Measurements from ENCODE around the gene IFITM1. TPM values are rescaled to one million over a fixed set of nuclear protein-coding genes. Genes with fewer than 3 reads are reported as not detected.
A peak's percentile ranks its signal among the peaks of the same experiment; 100 is the strongest.
"Not testable (repeated sequence)": the region's sequence is repeated elsewhere in the genome, so short reads cannot be mapped to it uniquely, and the experiment has no call there.

Gene IFITM1
- total and polyA plus RNA-seq, 5 donors, result 85.0 to 235 (median 119) TPM

- Histone ChIP-seq H3K27ac (ENCODE audit: low read length) (peak overlapping the region; percentile 79), H3K4me1 (ENCODE audit: control insufficient read depth, insufficient read depth, low read length) (peaks cover 3% of the 10 kb centered on the region), H3K27me3 (ENCODE audit: control insufficient read depth, insufficient read depth) (no peaks in the 10 kb centered on the region), H3K9me3 (ENCODE audit: control insufficient read depth, low read length) (no peaks in the 10 kb centered on the region), H3K4me3 (ENCODE audit: low read length) (no peak overlapping the region)
- 77% methylated on average over 30 of the region's 30 CpGs for WGBS
- intact Hi-C loops (cut with DNase I), result no loop called here
- ATAC-seq, result peak in 1 of 2 donors; percentile 5
- DNase-seq, result peak in 2 of 3 donors; percentile 49 to 62
These were observed 12.2 kb downstream of the IFITM1 start for GRCh38 chr11:325796-326591.

- Histone ChIP-seq H3K4me3 (ENCODE audit: low read length) (no peak overlapping the region), H3K4me1 (ENCODE audit: control insufficient read depth, insufficient read depth, low read length) (peaks cover 3% of the 10 kb centered on the region), H3K27me3 (ENCODE audit: control insufficient read depth, insufficient read depth) (no peaks in the 10 kb centered on the region), H3K27ac (ENCODE audit: low read length) (peak overlapping the region; percentile 79), H3K9me3 (ENCODE audit: control insufficient read depth, low read length) (no peaks in the 10 kb centered on the region)
- intact Hi-C loops (cut with DNase I), result no loop called here
- WGBS, result 58% methylated on average over 6 of the region's 6 CpGs
- ATAC-seq, result no peak
- DNase-seq, result no peak
These were observed 12.7 kb downstream of the IFITM1 start for GRCh38 chr11:326592-326841.

- peak; percentile 92 to 96 for ATAC-seq
- Histone ChIP-seq H3K27ac (ENCODE audit: low read length) (peak overlapping the region; percentile 79), H3K27me3 (ENCODE audit: control insufficient read depth, insufficient read depth) (no peaks in the 10 kb centered on the region), H3K9me3 (ENCODE audit: control insufficient read depth, low read length) (no peaks in the 10 kb centered on the region), H3K4me3 (ENCODE audit: low read length) (no peak overlapping the region), H3K4me1 (ENCODE audit: control insufficient read depth, insufficient read depth, low read length) (peaks cover 3% of the 10 kb centered on the region)
- 22% methylated on average over 19 of the region's 19 CpGs for WGBS
- intact Hi-C loops (cut with DNase I), result no loop called here
- peak; percentile 89 to 96 (median 94) for DNase-seq
These were observed 13.2 kb downstream of the IFITM1 start for GRCh38 chr11:326842-327580.

- DNase-seq (no peak), ATAC-seq (no peak)
- intact Hi-C loops (cut with DNase I), result no loop called here
- Histone ChIP-seq H3K9me3 (ENCODE audit: control insufficient read depth, low read length) (no peaks in the 10 kb centered on the region), H3K27me3 (ENCODE audit: control insufficient read depth, insufficient read depth) (no peaks in the 10 kb centered on the region), H3K4me1 (ENCODE audit: control insufficient read depth, insufficient read depth, low read length) (peaks cover 3% of the 10 kb centered on the region), H3K27ac (ENCODE audit: low read length) (peak overlapping the region; percentile 79), H3K4me3 (ENCODE audit: low read length) (no peak overlapping the region)
- 94% methylated on average over 3 of the region's 3 CpGs for WGBS
These were observed 13.7 kb downstream of the IFITM1 start for GRCh38 chr11:327581-327923.

- intact Hi-C loops (cut with DNase I), result no loop called here
- no peaks in the 10 kb centered on the region for H3K9me3 ChIP-seq (ENCODE audit: control insufficient read depth, low read length)
- WGBS, result 96% methylated on average over 13 of the region's 13 CpGs
- no peaks in the 10 kb centered on the region for H3K27me3 ChIP-seq (ENCODE audit: control insufficient read depth, insufficient read depth)
- peak in 2 of 3 donors; percentile 22 to 35 for DNase-seq
- no peak overlapping the region for H3K4me3 ChIP-seq (ENCODE audit: low read length)
- H3K4me1 ChIP-seq (ENCODE audit: control insufficient read depth, insufficient read depth, low read length), result peaks cover 3% of the 10 kb centered on the region
- H3K27ac ChIP-seq (ENCODE audit: low read length), result peak overlapping the region; percentile 22
- no peak for ATAC-seq
These were observed 14.2 kb downstream of the IFITM1 start for GRCh38 chr11:328012-328411.

- H3K4me3 ChIP-seq (ENCODE audit: low read length); H3K4me1 ChIP-seq (ENCODE audit: control insufficient read depth, insufficient read depth, low read length); ATAC-seq; H3K9me3 ChIP-seq (ENCODE audit: control insufficient read depth, low read length); intact Hi-C loops (cut with DNase I); H3K27ac ChIP-seq (ENCODE audit: low read length); H3K27me3 ChIP-seq (ENCODE audit: control insufficient read depth, insufficient read depth): not testable (repeated sequence)
- WGBS, result 94% methylated on average over 15 of the region's 15 CpGs
- peak in 2 of 3 donors; percentile 5 to 37 for DNase-seq
These were observed 14.8 kb downstream of the IFITM1 start for GRCh38 chr11:328516-329100.

GRCh38 chr11:329886-330253 is 16.0 kb downstream of the IFITM1 start:
- Histone ChIP-seq H3K4me3 (ENCODE audit: low read length) (no peak overlapping the region), H3K27me3 (ENCODE audit: control insufficient read depth, insufficient read depth) (no peaks in the 10 kb centered on the region), H3K27ac (ENCODE audit: low read length) (no peak overlapping the region), H3K9me3 (ENCODE audit: control insufficient read depth, low read length) (no peaks in the 10 kb centered on the region), H3K4me1 (ENCODE audit: control insufficient read depth, insufficient read depth, low read length) (peaks cover 3% of the 10 kb centered on the region)
- ATAC-seq (no peak), DNase-seq (peak in 1 of 3 donors; percentile 18)
- 93% methylated on average over 2 of the region's 2 CpGs for WGBS
- intact Hi-C loops (cut with DNase I), result no loop called here

GRCh38 chr11:330307-330693 is 16.5 kb downstream of the IFITM1 start:
- intact Hi-C loops (cut with DNase I), result no loop called here
- DNase-seq, result peak in 2 of 3 donors; percentile 38 to 46
- H3K4me1 ChIP-seq (ENCODE audit: control insufficient read depth, insufficient read depth, low read length), result peaks cover 3% of the 10 kb centered on the region

GRCh38 chr11:330694-331357 is 17.0 kb downstream of the IFITM1 start:
- 86% methylated on average over 34 of the region's 34 CpGs for WGBS
- DNase-seq, result peak in 2 of 3 donors; percentile 49 to 57
- Histone ChIP-seq H3K27me3 (ENCODE audit: control insufficient read depth, insufficient read depth) (no peaks in the 10 kb centered on the region), H3K27ac (ENCODE audit: low read length) (no peak overlapping the region), H3K4me1 (ENCODE audit: control insufficient read depth, insufficient read depth, low read length) (peaks cover under 1% of the 10 kb centered on the region), H3K9me3 (ENCODE audit: control insufficient read depth, low read length) (no peaks in the 10 kb centered on the region), H3K4me3 (ENCODE audit: low read length) (no peak overlapping the region)
- intact Hi-C loops (cut with DNase I), result no loop called here
- no peak for ATAC-seq

More at GRCh38 chr11:330307-330693, 16.5 kb downstream of the IFITM1 start:
- no peak for ATAC-seq
- 83% methylated on average over 14 of the region's 14 CpGs for WGBS
- Histone ChIP-seq H3K9me3 (ENCODE audit: control insufficient read depth, low read length) (no peaks in the 10 kb centered on the region), H3K27me3 (ENCODE audit: control insufficient read depth, insufficient read depth) (no peaks in the 10 kb centered on the region), H3K27ac (ENCODE audit: low read length) (no peak overlapping the region), H3K4me3 (ENCODE audit: low read length) (no peak overlapping the region)

GRCh38 chr11:331358-332060 is 17.7 kb downstream of the IFITM1 start:
- H3K4me1 ChIP-seq (ENCODE audit: control insufficient read depth, insufficient read depth, low read length), result peaks cover under 1% of the 10 kb centered on the region
- WGBS, result 85% methylated on average over 19 of the region's 19 CpGs
- no peak overlapping the region for H3K4me3 ChIP-seq (ENCODE audit: low read length)
- no peaks in the 10 kb centered on the region for H3K9me3 ChIP-seq (ENCODE audit: control insufficient read depth, low read length)
- H3K27ac ChIP-seq (ENCODE audit: low read length), result no peak overlapping the region
- no peaks in the 10 kb centered on the region for H3K27me3 ChIP-seq (ENCODE audit: control insufficient read depth, insufficient read depth)
- DNase-seq, result peak in 2 of 3 donors; percentile 35 to 49
- ATAC-seq, result no peak
- intact Hi-C loops (cut with DNase I), result no loop called here

Data from right cardiac atrium (tissue), 5 donors.